Measurements from ENCODE around the gene ADRA2B. TPM values are rescaled to one million over a fixed set of nuclear protein-coding genes. Genes with fewer than 3 reads are reported as not detected.
"Not testable (repeated sequence)": the region's sequence is repeated elsewhere in the genome, so short reads cannot be mapped to it uniquely, and the experiment has no call there.

The ADRA2B gene
- total RNA-seq (2014; rRNA removed): not detected in 2 replicates
- not detected for polyA plus RNA-seq (2012)

DNA sequence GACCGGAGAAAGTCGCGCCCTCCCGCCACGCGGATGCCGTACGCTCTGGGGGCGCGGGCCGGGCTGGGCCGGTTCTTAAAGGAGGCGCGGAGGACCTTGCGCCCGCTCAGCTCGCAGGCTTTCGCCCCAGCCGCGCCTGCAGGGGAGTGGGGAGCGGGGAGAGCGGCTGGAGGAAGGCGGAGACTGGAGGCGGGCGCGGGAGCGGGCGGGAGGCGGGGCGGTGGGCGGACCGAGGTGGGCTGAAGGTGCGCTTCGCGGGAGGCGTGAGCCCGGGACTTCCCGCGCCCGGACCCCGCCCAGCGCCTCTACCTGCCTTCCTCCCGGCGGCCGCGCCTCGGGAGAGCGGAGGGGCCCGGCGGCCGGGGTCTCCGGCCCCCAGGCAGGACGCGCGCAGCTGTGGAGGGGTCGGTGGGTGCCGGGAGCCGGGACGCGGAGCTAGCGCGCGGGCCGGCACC is at the start of gene ADRA2B:
Gene ADRA2B, minus strand, starts transcription at position 148 of the 455 bp plus-strand sequence. CDS start 422 bp downstream, outside the sequence.
- no peak for DNase-seq (ENCODE audit: low read depth)

DNA sequence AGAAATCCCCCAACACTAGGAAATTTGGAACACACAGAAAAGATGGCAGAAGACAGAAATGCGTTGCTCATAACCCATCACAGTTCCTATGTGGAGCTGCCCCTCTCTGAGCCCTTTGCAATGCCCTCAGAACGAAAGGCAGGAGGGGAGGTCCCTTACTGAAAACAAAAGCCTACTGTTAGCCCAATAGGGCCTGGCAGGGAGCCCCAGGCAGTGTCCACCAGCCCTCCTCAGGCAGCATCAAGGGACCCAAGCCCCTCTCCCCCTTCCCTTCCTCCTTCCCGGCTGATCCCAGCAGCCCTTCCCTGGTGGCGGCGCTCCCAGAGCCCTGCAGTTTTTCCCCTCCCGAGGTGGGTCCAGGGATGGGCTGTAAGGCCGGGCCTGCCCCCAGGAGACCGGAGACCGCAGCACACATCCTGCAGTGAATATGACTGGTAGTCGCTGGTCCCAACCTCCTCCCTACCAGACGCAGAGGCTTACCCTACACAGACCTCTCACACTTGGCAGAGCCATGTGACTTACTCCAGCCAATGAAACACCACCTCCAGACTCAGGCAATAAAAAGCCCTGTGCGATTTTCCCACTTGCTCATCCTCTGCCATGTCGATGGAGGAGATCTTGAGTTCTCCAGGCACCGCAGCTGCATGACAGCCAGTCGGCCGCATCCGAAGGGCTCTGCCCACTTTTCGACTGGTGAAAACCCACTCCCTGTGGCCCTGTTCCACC is 48.3 kb upstream of the ADRA2B start:
- no peak for DNase-seq (ENCODE audit: low read depth)

DNA sequence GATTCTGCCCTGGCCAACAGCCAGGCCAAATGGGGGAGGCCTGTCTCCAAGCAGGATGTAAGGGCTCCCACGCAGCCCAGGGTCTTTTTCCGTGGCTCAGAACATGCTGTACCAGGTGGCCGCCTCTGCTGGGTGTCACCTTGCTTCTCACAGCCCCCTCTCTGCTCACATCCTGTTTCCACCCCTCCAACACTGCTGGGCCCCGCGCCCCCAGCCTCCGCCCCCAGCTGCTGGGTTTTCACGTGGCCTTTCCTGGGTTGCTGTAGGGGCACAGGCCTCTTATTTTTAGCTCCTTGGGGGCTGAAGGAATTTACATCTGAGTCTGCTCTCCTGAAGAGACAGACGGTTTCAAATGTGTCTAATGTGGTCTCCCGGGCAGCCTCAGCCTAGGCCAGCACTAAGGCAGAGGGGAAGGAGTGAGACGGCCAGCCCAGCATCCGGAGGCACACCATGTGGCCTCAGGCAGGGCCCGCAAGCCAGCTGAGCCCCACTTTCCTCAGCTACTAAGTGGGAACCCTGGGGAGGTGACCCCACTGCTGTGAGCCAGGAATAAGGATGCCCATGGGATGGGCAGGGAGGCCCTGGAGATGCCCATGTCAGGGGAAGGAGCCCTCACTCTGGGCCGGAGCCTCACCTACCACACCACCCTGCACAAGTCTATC is 47.5 kb upstream of the ADRA2B start:
- no peak for DNase-seq (ENCODE audit: low read depth)

DNA sequence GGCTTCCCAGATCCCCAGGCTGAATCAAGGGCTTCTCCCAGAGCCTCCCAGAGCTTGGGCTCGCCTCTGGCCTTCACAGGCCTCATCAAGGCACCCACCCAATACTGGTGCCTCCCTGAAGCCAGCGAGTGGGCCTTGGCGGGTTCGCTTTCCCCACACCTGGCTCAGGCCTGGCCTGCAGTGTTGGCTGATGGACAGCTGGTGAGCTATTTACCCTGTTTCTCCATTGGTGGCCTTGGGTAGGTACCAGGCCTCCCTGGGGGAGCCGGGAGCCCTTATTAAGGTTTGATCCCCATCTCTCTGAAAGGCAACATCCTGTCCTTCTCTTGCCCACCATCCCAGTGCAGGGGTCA is 47.0 kb upstream of the ADRA2B start:
- no peak for DNase-seq (ENCODE audit: low read depth)

DNA sequence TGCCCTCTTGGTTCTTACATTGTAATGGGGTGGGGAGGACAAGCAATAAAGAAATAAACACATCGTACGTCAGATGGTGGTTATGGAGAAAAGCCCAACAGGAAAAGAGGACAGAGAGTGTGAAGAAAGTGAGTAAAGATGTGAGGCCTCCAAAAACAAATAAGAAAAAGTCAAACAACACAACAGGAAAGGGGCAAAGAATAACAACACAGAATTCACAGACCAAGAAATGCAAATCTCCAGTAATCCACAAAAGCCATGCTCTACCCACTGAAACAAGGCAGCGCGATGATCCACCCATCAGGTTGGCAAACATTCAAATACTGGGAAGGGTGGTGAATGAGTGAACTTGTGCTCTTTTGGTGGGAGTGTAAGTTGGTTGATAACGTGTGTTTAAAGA is 45.5 kb upstream of the ADRA2B start:
- no peak for DNase-seq (ENCODE audit: low read depth)

DNA sequence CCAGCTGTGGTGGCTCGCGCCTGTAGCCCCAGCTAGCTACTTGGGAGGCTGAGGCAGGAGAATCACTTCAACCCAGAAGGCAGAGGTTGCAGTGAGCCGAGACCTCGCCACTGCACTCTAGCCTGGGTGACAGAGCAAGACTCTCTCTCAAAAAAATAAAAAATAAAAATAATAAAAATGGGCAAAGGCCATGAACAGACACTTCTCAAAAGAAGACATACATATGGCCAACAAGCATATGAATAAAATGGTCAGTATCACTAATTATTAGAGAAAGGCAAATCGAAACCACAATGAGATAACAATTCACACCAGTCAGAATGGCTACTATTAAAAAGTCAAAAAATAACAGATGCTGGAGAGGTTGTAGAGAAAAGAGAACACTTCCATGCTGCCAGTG is 44.0 kb upstream of the ADRA2B start:
- DNase-seq (ENCODE audit: low read depth): not testable (repeated sequence)

DNA sequence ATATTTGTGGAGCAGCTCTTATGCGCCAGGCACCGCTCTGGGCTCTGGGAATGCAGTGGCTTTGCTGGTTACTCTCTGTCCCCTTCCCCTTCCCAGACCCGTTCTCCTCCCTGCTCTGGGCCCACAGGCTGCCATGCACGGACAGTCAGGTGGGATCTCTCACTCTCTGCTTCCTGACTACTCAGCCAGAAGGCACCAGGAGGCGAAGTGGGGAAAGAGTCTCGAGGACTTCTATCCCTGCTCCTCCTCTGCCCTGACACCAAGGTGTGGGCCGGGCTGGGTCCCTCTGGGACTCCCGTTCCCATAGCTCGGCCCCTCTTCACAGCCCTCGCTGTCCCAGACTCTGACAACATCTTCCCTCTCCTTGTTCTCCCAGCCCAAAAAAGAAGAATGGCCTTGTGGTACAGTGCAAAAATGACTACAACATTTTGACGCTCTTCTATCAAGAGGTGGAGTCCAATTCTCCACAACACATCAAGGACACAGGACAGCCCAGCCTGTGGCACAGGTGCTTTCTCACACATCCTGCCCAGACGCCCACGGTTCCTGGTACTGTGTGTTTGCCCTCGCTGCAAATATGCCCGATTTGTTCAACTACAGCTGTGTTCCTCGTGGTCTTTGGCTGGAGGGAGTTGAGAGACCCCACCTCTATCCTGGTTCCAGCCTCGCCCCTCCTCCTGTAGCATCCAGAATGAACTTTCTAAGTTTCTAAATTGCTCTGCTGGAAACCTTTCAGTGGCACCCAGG is 42.9 kb upstream of the ADRA2B start:
- no peak for DNase-seq (ENCODE audit: low read depth)

DNA sequence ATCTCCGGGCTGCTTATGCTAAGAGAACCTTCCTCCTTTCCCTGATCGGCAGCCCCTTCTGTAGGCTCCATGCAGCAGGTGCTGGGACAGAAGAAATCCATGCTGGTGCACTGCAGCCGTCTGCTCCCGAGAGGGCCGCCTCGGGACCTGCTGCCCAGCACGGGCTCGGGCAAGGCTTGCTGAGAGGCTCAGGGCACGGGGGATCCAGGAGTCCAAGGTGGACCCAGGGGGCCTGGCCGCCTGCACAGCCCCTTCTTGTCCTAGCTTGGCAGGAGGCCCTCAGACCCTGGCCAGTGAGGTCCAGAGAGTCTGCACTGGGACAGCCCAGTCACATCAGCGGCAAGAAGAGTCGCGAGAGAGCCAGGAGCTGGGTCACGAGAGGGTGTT is 42.2 kb upstream of the ADRA2B start:
- DNase-seq (ENCODE audit: low read depth): no peak

DNA sequence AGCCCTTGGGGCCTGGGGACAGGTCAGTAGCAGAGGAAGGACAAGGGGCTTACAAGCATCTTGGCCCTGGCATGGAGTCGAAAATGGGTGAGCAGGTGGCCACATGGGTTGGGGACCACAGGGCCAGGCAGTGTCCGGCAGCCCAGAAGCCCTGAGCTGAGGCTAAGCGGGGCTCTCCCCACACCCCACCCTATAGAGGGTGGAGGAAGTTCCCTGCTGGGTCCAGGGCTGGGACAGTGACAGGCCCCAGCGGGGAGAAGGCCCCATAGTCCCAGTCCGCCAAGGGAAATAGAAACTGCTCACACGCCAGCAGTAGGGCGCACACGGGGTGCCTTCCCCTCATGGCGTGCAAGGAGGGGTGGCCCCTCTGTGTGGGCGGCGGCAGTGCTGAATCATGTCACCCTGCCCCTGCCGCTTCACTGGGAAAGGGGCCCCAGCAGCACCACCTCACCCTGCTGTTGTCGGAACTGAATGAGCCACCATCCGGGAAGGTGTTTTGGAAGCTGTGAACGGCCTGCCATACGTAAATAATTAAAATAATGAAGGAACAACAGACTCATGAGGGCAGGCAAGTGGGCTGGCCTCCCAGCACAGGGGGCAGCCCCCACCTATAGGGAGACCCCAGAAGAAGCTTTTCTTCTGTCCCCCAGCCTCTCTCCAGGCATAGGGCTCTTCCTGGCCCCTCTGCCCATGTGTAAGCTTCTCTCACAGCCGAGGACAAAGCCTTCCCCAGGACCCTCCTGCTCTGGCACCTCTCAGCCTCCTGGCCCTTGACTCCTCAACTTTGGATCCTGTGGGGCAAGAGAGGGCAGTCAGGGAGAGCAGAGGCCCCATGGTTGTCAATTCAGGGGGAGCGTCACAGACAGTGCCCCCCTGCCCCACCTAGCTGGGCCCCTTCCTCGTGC is 41.5 kb upstream of the ADRA2B start:
- no peak for DNase-seq (ENCODE audit: low read depth)

DNA sequence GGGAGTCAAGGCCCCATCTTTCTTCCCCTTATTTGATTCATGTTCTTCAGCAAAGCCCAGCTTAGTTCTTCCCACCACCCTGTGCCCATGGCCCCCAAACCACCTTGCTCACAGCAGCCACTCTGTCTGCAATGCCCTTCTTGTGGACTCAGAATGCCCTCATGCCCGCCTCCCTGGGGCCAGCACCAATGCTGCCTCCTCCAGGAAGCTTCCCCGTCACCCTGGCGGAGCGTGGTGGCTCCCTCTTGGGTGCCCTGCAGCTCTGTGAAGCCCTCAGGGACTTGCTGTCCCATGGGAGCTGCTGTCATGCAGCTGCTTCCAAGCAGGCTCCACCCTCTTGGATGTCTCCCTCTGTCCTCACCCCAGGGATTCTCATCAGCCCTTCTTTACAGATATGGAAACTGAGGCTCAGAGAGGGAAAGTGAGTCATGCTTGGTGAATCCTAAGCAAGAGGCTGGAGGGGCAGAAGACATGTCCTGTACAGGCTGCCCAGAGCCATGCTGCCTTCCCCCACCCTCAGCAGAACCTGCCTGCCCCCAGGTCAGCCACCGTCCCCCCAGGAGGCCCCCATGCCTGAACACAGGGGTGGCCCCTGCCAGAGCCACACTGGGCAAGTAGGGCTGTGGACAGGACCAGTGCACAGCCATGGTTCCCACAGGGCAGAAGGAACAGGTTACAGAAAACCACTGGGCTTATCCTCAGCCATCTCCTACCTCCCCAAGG is 40.7 kb upstream of the ADRA2B start:
- no peak for DNase-seq (ENCODE audit: low read depth)

DNA sequence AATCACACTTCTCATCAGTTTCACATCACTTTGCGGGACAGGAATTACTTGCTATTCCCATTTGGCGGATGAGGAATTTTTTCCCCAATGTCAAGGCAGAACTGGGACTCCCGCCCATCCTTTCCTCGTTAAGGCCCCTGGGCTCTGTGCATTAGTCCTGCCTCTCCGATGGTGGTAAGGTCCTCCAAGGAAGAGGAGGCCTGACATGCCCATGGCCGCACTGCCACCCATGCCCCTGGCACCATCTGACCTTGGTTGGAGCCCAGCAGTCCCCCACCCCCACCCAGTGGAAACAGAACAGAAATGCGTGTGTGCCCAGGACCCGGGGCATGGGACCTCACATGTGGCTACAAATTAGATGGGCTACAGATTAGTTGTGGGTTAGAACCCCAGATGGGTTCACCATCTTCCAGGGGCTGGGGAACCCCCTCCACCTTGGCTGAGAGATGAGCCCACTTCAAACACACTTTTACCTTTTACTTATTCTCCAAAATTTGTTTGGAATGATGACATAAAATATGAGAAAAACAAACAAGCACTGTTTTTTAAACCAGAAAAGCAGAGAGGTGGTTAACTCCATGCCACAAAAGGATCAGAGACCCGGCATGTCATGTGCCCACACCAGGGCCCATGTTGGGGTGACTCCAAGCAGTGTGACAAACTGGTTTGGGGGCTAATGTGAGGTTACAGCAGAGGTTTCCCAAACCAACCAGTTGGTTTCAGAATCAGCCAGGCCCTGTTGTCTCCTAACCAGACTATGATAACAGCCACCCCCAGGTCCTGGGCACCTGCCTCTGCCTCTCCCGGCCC is 39.8 kb upstream of the ADRA2B start:
- no peak for DNase-seq (ENCODE audit: low read depth)

DNA sequence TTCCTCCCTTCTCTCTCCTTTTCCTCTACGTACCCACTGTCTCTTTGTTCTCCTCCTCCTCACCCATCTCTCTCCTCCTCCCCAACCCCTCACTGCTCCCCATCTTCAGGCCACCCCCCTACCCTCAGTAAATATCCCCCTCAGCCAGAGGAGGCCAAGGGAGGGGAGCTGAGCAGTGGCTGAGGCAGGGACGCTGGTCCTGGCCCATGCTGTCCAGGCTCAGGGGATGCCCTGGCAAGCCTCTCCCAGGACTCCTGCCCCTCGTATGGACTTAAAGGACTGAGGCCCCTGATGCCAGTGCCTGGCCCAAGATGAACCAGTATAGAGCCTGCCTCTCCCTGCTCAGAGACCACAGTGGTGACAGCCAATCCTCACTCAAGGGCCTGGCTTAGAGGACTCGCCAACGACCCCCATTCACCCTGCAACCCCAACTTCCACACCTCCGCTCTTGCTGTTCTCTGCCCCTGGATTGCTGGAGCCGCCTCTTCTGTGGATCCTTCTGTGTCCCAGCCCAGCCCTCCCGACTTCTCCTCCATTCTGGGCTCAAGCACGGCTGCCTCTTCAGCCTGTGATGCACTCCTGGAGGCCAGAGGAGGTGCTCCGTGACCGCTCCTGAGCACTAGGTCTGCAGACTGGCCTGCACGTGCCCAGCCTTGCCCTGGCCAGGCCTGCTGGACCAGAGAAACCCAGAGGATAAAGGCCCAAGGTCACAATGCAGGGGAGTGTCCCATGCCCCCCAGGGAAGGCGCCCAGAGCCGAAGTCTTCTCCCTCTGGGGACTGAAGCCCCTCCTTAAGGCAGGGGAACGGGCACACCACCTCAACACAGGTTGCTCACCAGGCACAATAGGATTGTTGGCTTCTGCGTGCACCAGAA is 38.4 kb upstream of the ADRA2B start:
- DNase-seq (ENCODE audit: low read depth): no peak

DNA sequence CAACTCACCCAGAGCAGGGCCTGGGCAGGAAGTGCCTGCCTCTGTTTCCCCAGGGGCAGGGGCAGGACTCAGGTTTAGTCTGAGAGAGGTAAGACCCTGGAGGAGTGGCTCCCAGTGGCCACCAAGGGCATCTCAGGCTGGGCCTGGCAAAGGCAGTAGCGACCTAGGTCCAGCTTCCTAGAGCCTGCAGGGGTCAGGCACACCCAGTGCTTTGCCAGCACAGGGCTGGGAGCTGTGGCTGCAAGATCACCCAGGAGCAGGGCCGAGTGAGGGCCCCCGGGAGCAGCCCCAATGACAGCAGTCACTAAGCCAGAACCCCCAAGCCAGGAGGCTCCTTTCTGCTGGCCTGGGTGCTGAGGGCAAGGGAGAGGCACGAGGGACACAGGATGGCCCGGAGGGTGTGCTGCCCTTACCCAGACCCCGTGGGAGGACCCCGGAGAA is 37.6 kb upstream of the ADRA2B start:
- no peak for DNase-seq (ENCODE audit: low read depth)

DNA sequence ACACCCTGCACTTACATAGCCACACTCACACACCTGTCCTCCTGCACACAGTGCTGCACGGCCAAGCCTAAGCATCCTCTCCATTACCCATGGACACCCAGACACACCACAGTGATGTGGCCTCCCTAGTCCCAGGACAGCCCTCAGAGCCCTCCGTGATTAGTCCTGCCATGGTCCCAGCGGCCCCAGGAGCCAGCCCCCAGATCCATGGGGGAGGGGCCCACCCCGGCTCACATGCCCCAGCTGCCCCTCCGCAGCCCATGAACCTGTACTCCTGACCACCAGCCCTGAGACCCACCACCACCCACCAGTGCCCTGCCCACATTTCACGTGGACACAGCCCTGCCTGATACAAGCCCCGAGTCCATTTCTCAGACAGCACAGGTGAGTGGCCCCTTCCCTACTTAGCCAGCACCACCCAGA is 36.9 kb upstream of the ADRA2B start:
- DNase-seq (ENCODE audit: low read depth): no peak

DNA sequence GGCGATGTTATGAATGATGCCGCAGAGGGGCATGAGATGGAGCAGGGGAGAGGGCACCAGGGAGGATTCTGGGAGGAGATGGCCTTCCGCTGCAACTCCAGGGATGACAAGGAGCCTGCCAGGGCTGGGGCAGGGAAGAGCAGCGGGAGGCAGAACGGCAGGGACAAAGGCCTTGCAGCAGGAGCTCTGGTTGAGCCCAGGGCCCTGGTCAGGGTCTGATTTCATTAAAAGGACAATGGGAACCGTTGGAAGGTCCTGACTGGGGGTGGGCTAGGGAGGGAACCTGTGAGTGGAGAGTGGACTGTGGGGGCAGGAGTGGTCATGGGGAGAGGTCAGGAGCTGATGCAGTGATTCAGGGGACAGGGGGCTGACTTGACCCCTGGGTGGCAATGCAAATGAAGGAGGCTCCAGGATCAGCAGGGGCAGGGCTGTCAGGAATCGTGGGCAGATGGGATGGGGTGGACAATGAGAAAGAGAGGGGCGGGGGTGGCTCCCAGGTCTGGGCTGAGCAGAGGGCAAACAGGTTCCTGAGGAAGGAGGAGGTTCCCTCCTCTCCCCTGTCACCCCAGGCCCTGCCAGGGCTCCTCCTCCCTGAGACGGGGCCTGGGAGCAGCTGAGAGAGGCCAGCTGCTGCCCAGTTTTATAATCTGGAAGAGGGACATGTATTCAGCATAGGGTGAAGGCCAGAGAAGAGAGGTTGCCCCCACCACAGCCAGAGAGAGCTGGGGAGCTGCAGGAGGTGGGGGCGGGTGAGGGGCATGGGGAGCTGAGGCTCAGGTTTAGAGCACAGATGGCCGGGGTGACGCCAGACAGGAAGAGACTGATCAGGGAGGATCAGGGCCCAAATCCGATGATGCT is 36.2 kb upstream of the ADRA2B start:
- no peak for DNase-seq (ENCODE audit: low read depth)

DNA sequence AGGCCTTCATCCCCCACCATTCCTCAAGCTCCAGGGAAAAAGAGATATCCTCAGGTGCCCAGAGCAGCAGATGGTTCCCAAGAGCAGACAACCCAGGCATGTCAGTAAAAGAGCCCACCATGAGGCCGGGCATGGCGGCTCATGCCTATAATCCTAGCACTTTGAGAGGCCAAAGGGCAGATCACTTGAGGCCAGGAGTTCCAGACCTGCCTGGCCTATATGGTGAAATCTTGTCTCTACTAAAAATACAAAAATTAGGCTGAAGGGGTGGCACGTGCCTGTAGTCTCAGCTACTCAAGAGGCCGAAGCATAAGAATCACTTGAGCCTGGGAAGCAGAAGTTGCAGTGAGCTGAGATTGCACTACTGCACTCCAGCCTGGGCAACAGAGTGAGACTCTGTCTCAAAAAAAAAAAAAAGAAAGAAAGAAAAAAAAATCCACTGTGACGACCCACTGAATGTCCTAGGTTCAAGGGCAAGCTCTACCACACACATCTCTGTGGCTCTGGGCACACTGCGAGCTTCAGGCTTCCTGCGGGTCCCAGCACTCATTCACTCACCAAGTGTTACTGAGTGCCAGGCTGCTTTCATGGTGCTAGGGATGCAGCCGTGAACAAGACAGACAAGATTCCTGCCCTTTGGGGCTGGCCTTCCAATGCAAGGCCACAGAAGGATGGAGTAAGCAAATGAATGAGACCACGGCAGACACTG is 35.4 kb upstream of the ADRA2B start:
- DNase-seq (ENCODE audit: low read depth): no peak
